GM13976 (cell line): ENCODE measurements around the gene BORCS5.

Experiments
- DNase-seq: peaks from one replicate; pipeline ENCODE4 v3.0.0; 2012; ENCODE audit warnings: low spot score
- CTCF ChIP-seq: IDR thresholded peaks from 2 replicates; pipeline ENCODE4 v1.5.1; 2012; ENCODE audit warnings: borderline replicate concordance, mild to moderate bottlenecking; ENCODE audit not compliant: insufficient read depth; ENCODE audit errors: extremely low read depth, missing control alignments, control extremely low read depth
- in situ Hi-C: fragments of 300-500 bp; cut with MboI; formaldehyde crosslinking; loops from one replicate; pipeline ENCODE4 v1.12.0; 2022; ENCODE audit warnings: low sequenced_read_pairs, mixed read lengths, inconsistent platforms; ENCODE audit not compliant: unreplicated experiment

The BORCS5 gene

GRCh38 chr12:12483438-12483837 lies 126.6 kb downstream of the BORCS5 start:
- in situ Hi-C loops: no loop called here
- no peak for TF ChIP-seq CTCF
- no peak for DNase-seq

GRCh38 chr12:12486661-12487240 lies 129.9 kb downstream of the BORCS5 start:
- no peak for TF ChIP-seq CTCF
- peak; percentile 58 for DNase-seq
- in situ Hi-C loops: no loop called here

GRCh38 chr12:12487490-12487889 lies 130.6 kb downstream of the BORCS5 start:
- in situ Hi-C loops: no loop called here
- no peak for DNase-seq
- TF ChIP-seq CTCF: no peak

GRCh38 chr12:12488296-12488695 lies 131.4 kb downstream of the BORCS5 start:
- no peak for TF ChIP-seq CTCF
- in situ Hi-C loops: no loop called here
- no peak for DNase-seq

GRCh38 chr12:12488823-12489550 lies 132.1 kb downstream of the BORCS5 start:
- in situ Hi-C loops: no loop called here
- DNase-seq: no peak
- no peak for TF ChIP-seq CTCF

GRCh38 chr12:12491606-12492005 lies 134.7 kb downstream of the BORCS5 start:
- no peak for TF ChIP-seq CTCF
- DNase-seq: no peak
- in situ Hi-C loops: no loop called here
